HepG2 (cell line): ENCODE results near the gene WLS. TPM values are rescaled to one million over a fixed set of nuclear protein-coding genes. Genes with fewer than 3 reads are reported as not detected.

ENCODE experiments used
- ATAC-seq: fragments of 200-7000 bp; cut with Tn5 transposase; 3 replicates; pipeline ENCODE4 v1.9.1; 2020; ENCODE audit warnings: mild to moderate bottlenecking, moderate library complexity
- BruUV-seq: library from RNA; stranded (reverse); fragments of 400-500 nt; replicated peaks from 2 replicates; lab custom pipeline; 2021; lab: Mats Ljungman, UMichigan
- CTCF ChIA-PET: fragments of 300-600 bp; formaldehyde crosslinking; extraction: SDS; loops from one replicate; lab custom pipeline; 2021; ENCODE audit warnings: low total read pairs, inconsistent platforms, low intra/inter-chr PET ratio; lab: Yijun Ruan, JAX
- POLR2A ChIA-PET: fragments of 350-600 bp; sonication (Branson Sonifier 250); formaldehyde crosslinking; loops from one replicate; lab custom pipeline; 2020; ENCODE audit warnings: antibody characterized with exemption, inconsistent platforms; lab: Yijun Ruan, JAX
- DNase-seq: peaks from one replicate; pipeline ENCODE4 v3.0.0-alpha.2; 2015; ENCODE audit warnings: low spot score
- FAIRE-seq: peaks from 3 replicates; lab custom pipeline; 2011; peaks lifted over from hg19 to GRCh38; lab: Jason Lieb, UNC
- H2AFZ ChIP-seq: one replicate; pipeline ENCODE4 v1.6.1; 2011; ENCODE audit warnings: low read length, inconsistent platforms
- H3K27ac ChIP-seq: fragments of 300-600 bp; 3 replicates; pipeline ENCODE4 v1.8.0; 2011; ENCODE audit warnings: mixed run types, mild to moderate bottlenecking, mixed read lengths, low read length, inconsistent platforms; ENCODE audit not compliant: insufficient read depth; ENCODE audit errors: extremely low read length
- H3K27me3 ChIP-seq, 2 experiments: fragments of 200-600 bp in 1 of 2; 2 replicates in 1 of 2; 3 replicates in 1 of 2; pipeline versions ENCODE4 v1.6.0 to v1.8.0; 2011; ENCODE audit warnings: low read length in 2 of 2, mild to moderate bottlenecking in 2 of 2, moderate library complexity in 2 of 2, inconsistent platforms in 1 of 2; ENCODE audit not compliant: insufficient read depth in 2 of 2, control insufficient read depth in 1 of 2
- H3K36me3 ChIP-seq, 2 experiments: fragments of 200-600 bp in 1 of 2; replicated peaks in 1 of 2; 2 replicates in 1 of 2; 3 replicates in 1 of 2; pipeline versions ENCODE4 v1.5.1 to v1.8.0; 2011; ENCODE audit warnings: low read length in 2 of 2, inconsistent platforms in 1 of 2; ENCODE audit not compliant: insufficient read depth in 2 of 2, control insufficient read depth in 1 of 2
- H3K4me1 ChIP-seq: 2 replicates; pipeline ENCODE4 v1.5.1; 2012; ENCODE audit warnings: low read length, inconsistent platforms; ENCODE audit not compliant: insufficient read depth
- H3K4me2 ChIP-seq: 2 replicates; pipeline ENCODE4 v1.6.0; 2011; ENCODE audit warnings: low read depth, low read length, inconsistent platforms
- H3K4me3 ChIP-seq, 3 experiments: fragments of 200-600 bp in 1 of 3; sonication (generic), shearing (Covaris generic) in 1 of 3; replicated peaks in 1 of 3; 2 replicates each; pipeline ENCODE4 v1.5.1; 2011 to 2016; ENCODE audit warnings: low read length in 3 of 3, inconsistent platforms in 2 of 3, low read depth in 2 of 3, mild to moderate bottlenecking in 2 of 3, control low read depth in 1 of 3, mixed read lengths in 1 of 3; ENCODE audit not compliant: insufficient read depth in 1 of 3
- H3K79me2 ChIP-seq: one replicate; pipeline ENCODE4 v1.6.1; 2011; ENCODE audit warnings: low read length, inconsistent platforms; ENCODE audit not compliant: insufficient read depth
- H3K9ac ChIP-seq: 2 replicates; pipeline ENCODE4 v1.6.0; 2011; ENCODE audit warnings: mild to moderate bottlenecking, low read depth, low read length, inconsistent platforms; ENCODE audit not compliant: insufficient read depth
- H3K9me3 ChIP-seq: 2 replicates; pipeline ENCODE4 v1.5.1; 2012; ENCODE audit warnings: mild to moderate bottlenecking, low read length
- H4K20me1 ChIP-seq: 2 replicates; pipeline ENCODE4 v1.6.0; 2011; ENCODE audit warnings: inconsistent platforms, mild to moderate bottlenecking, low read length, moderate library complexity; ENCODE audit not compliant: insufficient read depth
- BCLAF1 ChIP-seq: fragments of 450-650 bp; IDR thresholded peaks from 2 replicates; pipeline ENCODE4 v1.6.1; 2017; ENCODE audit warnings: mild to moderate bottlenecking
- MAFF ChIP-seq: IDR thresholded peaks from 2 replicates; pipeline ENCODE4 v1.6.1; 2011; ENCODE audit warnings: low read depth, low read length, improper control_type of control experiment
- PAXIP1 ChIP-seq: sonication (generic); formaldehyde crosslinking; conservative IDR thresholded peaks from 2 replicates; pipeline ENCODE4 v1.4.0; 2020; ENCODE audit warnings: mild to moderate bottlenecking, missing genetic modification reagents, moderate library complexity
- PHF21A ChIP-seq: sonication (generic); formaldehyde crosslinking; IDR thresholded peaks from 2 replicates; pipeline ENCODE4 v1.5.0; 2020; ENCODE audit warnings: mild to moderate bottlenecking, missing genetic modification reagents
- ZNF546 ChIP-seq: sonication (generic); formaldehyde crosslinking; conservative IDR thresholded peaks from 2 replicates; pipeline ENCODE4 v1.8.1; 2023; ENCODE audit warnings: mild to moderate bottlenecking, missing genetic modification reagents
- ZNF709 ChIP-seq: sonication (generic); formaldehyde crosslinking; IDR thresholded peaks from 2 replicates; pipeline ENCODE4 v1.5.0; 2020; ENCODE audit warnings: mild to moderate bottlenecking, missing genetic modification reagents
- WGBS: methylation state at CpG from one replicate; pipeline ENCODE4 v1.1.6; 2017; ENCODE audit warnings: low lambda C conversion rate; 5-methylcytosine and 5-hydroxymethylcytosine counted together
- in situ Hi-C: cut with HindIII; loops from 2 replicates; pipeline ENCODE4 v1.10.0; 2017; ENCODE audit warnings: low pct_unique_long_range_greater_than_20kb; ENCODE audit not compliant: extremely low pct_ligation_motif_present
- intact Hi-C: fragments of 100-400 bp; cut with micrococcal nuclease; formaldehyde crosslinking; loops from one replicate; pipeline ENCODE4 v1.10.0; 2022; ENCODE audit not compliant: unreplicated experiment
- polyA plus RNA-seq, 8 experiments: library from polyadenylated mRNA; depleted of rRNA in 3 of 8; stranded (reverse) in 7 of 8; unstranded in 1 of 8; fragments of >200 nt; fragmentation: Illumina TruSeq in 4 of 8; extraction: Trizol in 4 of 8; gene quantifications; 2 replicates each; pipeline versions ENCODE4 v1.2.1 to v1.2.3, GENCODE V29; 2011 to 2016; ENCODE audit warnings: low read depth in 4 of 8, missing spikeins in 1 of 8, mixed read lengths in 1 of 8; ENCODE audit not compliant: insufficient read depth in 1 of 8
- total RNA-seq, 5 experiments: library from RNA; depleted of rRNA; stranded (reverse); fragments of >200 nt; fragmentation: Illumina TruSeq; extraction: Trizol; gene quantifications; 2 replicates each; pipeline ENCODE4 v1.2.3, GENCODE V29; 2016; ENCODE audit warnings: low read depth in 1 of 5

Gene WLS
- total and polyA plus RNA-seq, 2 of the 13 experiments (the other 11 are each of a cell fraction or from before 2014, with no cell fraction given), result not detected

GRCh38 chr1:68237040-68237439 is 4.7 kb upstream of the WLS start:
- WGBS, result 0% methylated on average over 2 of the region's 2 CpGs
- no TSS peak for BruUV-seq
- H4K20me1 ChIP-seq, result no peaks in the 10 kb centered on the region
- no peaks in the 10 kb centered on the region for H3K9me3 ChIP-seq
- H3K36me3 ChIP-seq, result no peaks in the 10 kb centered on the region
- ChIA-PET POLR2A (no interaction called here), CTCF (no interaction called here)
- H3K4me3 ChIP-seq, result no peak overlapping the region
- in situ Hi-C loops (no loop called here), intact Hi-C loops (no loop called here)
- FAIRE-seq (no peak), DNase-seq (no peak), ATAC-seq (no peak)
- TF ChIP-seq MAFF (no peak), PAXIP1 (CRISPR knock-in tag) (no peak), PHF21A (CRISPR knock-in tag) (no peak), ZNF709 (CRISPR knock-in tag) (no peak), ZNF546 (CRISPR knock-in tag) (no peak), BCLAF1 (no peak)
- no peak overlapping the region for H3K27ac ChIP-seq
- no peak overlapping the region for H3K9ac ChIP-seq
- no peaks in the 10 kb centered on the region for H3K4me1 ChIP-seq
- no peak overlapping the region for H3K4me2 ChIP-seq
- H3K27me3 ChIP-seq, result peaks cover 0 to 12% of the 10 kb centered on the region in 2 experiments; a peak in 3 of 5 replicates
- H2AFZ ChIP-seq, result no peak overlapping the region
- H3K79me2 ChIP-seq, result no peaks in the 10 kb centered on the region
